Lower leg skin (tissue), 4 donors: ENCODE data around the gene SP9. TPM values are rescaled to one million over a fixed set of nuclear protein-coding genes. Genes with fewer than 3 reads are reported as not detected.

ENCODE experiments used
- DNase-seq, 2 donors: peaks; one replicate each; pipeline ENCODE4 v3.0.0-alpha.2; 2019; ENCODE audit warnings: low spot score in 2 of 2
- H3K4me3 ChIP-seq: fragments of 200-600 bp; sonication (generic); 2 replicates; pipeline ENCODE4 v1.5.1; 2017; ENCODE audit warnings: mild to moderate bottlenecking, low read depth; ENCODE audit not compliant: poor library complexity, severe bottlenecking
- POLR2A ChIP-seq, 2 donors: fragments of 450-650 bp; IDR thresholded peaks; one replicate each; pipeline ENCODE4 v1.6.1; 2016 to 2017; ENCODE audit warnings: antibody characterized with exemption in 2 of 2, mild to moderate bottlenecking in 1 of 2, moderate library complexity in 1 of 2
- WGBS, 2 donors: methylation state at CpG; one replicate each; pipeline ENCODE4 v1.1.5; 2018; 5-methylcytosine and 5-hydroxymethylcytosine counted together
- intact Hi-C: fragments of 100-400 bp; cut with DNase I; formaldehyde crosslinking; loops from one replicate; pipeline ENCODE4 v1.15.0; 2023; ENCODE audit warnings: low total_unique reads
- total RNA-seq, 4 donors: library from RNA; depleted of rRNA; stranded (reverse); fragments of >200 nt; gene quantifications; one replicate each; pipeline ENCODE4 v1.1.0, GENCODE V29; 2016
- TF ChIP-seq, protein P1 (sequence below), 3 donors: fragments of 450-650 bp; IDR thresholded peaks; one replicate each; pipeline ENCODE4 v1.5.1; 2016; ENCODE audit warnings: antibody characterized with exemption in 3 of 3, mild to moderate bottlenecking in 3 of 3, moderate library complexity in 2 of 3

The SP9 gene
- total RNA-seq, 4 donors from 2014 or later = 1.7 TPM; not detected in 3

DNA sequence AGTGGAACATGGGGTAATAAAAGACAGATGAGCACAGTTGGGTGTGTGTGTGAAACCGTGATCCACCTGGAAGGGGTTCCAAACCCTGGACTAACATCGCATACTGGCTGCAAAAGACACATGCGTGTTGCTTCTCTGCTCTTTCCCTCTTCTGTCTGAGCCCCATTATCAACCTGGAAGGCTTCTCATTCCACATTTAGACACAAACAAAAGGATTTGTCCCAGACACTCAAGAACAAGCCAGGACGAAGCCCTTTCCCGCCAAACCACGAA, 7.0 kb upstream of the SP9 start:
- no peak for TF ChIP-seq POLR2A (IDR thresholded peaks at IDR 0.05)
- TF ChIP-seq, protein P1, sequence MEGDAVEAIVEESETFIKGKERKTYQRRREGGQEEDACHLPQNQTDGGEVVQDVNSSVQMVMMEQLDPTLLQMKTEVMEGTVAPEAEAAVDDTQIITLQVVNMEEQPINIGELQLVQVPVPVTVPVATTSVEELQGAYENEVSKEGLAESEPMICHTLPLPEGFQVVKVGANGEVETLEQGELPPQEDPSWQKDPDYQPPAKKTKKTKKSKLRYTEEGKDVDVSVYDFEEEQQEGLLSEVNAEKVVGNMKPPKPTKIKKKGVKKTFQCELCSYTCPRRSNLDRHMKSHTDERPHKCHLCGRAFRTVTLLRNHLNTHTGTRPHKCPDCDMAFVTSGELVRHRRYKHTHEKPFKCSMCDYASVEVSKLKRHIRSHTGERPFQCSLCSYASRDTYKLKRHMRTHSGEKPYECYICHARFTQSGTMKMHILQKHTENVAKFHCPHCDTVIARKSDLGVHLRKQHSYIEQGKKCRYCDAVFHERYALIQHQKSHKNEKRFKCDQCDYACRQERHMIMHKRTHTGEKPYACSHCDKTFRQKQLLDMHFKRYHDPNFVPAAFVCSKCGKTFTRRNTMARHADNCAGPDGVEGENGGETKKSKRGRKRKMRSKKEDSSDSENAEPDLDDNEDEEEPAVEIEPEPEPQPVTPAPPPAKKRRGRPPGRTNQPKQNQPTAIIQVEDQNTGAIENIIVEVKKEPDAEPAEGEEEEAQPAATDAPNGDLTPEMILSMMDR (IDR thresholded peaks at IDR 0.05) = no peak
- H3K4me3 ChIP-seq = no peak overlapping the region

GRCh38 chr2:174328114-174328960, 6.4 kb upstream of the SP9 start:
- no peak for DNase-seq
- H3K4me3 ChIP-seq = no peak overlapping the region
- TF ChIP-seq, protein P1 (IDR thresholded peaks at IDR 0.05) = no peak
- no peak for TF ChIP-seq POLR2A (IDR thresholded peaks at IDR 0.05)
- intact Hi-C loops = no loop called here
- 5 to 7% methylated on average over 42 to 44 of the region's 44 CpGs for WGBS, 2 donors

More for the DNA sequence above, 7.0 kb upstream of the SP9 start:
- WGBS, 2 donors = 9 to 14% methylated on average over 6 of the region's 6 CpGs
- intact Hi-C loops = no loop called here
- DNase-seq = no peak

DNA sequence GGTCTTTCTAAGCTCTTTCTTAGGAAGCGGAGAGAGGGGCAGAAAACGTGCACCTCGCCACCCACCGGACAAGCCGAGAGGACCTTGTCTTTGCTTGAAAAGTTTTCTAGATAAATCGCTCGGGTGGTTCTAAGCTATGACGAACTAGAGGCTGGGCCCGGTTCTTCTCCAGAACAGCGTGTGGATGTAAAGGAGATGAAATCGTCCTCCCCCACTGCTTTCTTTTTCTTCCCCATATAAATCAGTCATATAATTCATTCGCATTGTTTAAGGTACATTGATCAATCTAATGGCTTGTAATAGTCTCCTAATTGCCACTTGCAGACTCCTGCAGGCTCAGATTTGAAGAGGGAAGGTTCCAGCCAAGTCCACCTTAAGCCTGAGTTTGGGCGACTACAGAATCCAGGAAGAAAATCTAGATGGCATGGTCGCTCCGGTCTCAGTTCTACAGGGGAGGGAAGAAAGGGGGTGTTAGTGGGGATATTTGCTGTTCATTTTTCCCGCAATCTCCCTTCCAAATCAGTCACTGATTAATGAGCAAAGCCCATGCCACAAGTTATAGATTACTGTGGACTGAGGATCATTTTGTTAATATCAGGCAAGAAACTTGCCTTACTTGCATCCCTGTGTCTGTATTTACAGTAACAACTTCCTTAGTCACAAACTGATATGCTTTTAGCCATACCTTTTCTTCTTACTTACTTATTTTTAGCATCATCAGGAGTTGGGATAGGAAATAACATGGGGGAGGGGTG, 5.6 kb upstream of the SP9 start:
- intact Hi-C loops = no loop called here
- TF ChIP-seq, protein P1 (IDR thresholded peaks at IDR 0.05) = no peak
- no peak for TF ChIP-seq POLR2A (IDR thresholded peaks at IDR 0.05)
- WGBS, 2 donors = 50 to 54% methylated on average over 16 of the region's 16 CpGs
- no peak for DNase-seq
- H3K4me3 ChIP-seq = no peak overlapping the region

DNA sequence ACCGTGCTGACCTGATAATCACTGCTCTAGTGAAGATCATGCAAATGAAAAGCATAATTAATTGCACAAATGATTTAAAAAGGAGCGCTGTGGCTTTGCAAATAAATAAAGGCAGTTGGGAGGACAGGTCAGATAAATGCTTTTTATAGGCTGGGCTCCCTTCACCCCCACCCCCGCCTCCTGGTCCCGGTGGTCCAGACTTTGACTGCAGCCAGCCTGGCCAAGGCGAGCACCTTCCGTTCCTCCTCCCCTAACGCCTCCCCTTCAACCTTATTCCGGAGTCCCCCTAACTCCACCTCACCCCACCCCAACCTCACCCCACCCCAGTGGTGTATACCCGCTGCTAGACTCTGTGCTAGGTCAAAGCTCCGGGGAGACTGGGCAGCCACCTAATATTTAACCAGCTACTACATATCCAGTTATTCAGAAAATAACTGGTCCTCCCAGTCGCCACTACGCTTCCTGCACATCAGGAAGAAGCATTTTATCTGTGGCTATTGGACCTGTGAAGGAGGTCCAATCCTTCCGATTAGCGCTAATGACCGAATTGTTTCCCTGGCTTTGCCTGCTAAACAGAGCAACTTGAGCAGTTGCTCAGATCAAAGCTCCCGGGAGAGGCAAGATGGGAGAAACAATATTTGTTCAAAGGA, 3.7 kb upstream of the SP9 start:
- TF ChIP-seq, protein P1 (IDR thresholded peaks at IDR 0.05) = no peak
- no peak for TF ChIP-seq POLR2A (IDR thresholded peaks at IDR 0.05)
- H3K4me3 ChIP-seq = no peak overlapping the region
- DNase-seq = no peak
- WGBS, 2 donors = 40 to 42% methylated on average over 16 of the region's 16 CpGs
- intact Hi-C loops = no loop called here

- TF ChIP-seq, protein P1 (IDR thresholded peaks at IDR 0.05) = no peak
- TF ChIP-seq POLR2A (IDR thresholded peaks at IDR 0.05) = no peak
- intact Hi-C loops = no loop called here
These were observed 3.0 kb upstream of the SP9 start for GRCh38 chr2:174331595-174332216.

More at GRCh38 chr2:174331595-174332216, 3.0 kb upstream of the SP9 start:
- DNase-seq = no peak
- 44 to 48% methylated on average over 11 of the region's 11 CpGs for WGBS, 2 donors
- no peak overlapping the region for H3K4me3 ChIP-seq
